ENCODE results near the gene DNAJC17.

Gene DNAJC17

DNA sequence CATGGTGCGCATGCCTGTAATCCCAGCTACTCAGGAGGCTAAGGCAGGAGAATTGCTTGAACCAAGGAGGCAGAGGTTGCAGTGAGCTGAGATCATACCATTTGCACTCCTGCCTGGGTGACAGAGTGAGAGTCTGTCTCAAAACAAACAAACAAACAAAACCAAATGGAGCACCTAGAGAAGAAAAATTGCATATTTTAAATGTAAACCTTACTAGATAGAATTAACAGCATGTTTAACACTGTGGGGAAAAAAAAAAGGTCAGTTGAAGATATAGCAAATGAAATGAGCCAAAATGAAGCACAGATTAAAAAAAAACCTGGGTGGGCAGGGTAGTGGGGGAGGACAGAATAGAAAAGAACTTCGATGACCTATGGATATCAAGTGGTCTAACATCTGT lies 13.9 kb upstream of the DNAJC17 start:
- no peak for DNase-seq (ENCODE audit: extremely low read depth, low read depth)
- TF ChIP-seq, protein P1, sequence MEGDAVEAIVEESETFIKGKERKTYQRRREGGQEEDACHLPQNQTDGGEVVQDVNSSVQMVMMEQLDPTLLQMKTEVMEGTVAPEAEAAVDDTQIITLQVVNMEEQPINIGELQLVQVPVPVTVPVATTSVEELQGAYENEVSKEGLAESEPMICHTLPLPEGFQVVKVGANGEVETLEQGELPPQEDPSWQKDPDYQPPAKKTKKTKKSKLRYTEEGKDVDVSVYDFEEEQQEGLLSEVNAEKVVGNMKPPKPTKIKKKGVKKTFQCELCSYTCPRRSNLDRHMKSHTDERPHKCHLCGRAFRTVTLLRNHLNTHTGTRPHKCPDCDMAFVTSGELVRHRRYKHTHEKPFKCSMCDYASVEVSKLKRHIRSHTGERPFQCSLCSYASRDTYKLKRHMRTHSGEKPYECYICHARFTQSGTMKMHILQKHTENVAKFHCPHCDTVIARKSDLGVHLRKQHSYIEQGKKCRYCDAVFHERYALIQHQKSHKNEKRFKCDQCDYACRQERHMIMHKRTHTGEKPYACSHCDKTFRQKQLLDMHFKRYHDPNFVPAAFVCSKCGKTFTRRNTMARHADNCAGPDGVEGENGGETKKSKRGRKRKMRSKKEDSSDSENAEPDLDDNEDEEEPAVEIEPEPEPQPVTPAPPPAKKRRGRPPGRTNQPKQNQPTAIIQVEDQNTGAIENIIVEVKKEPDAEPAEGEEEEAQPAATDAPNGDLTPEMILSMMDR (IDR thresholded peaks at IDR 0.05; ENCODE audit: low read depth, low read length): no peak

DNA sequence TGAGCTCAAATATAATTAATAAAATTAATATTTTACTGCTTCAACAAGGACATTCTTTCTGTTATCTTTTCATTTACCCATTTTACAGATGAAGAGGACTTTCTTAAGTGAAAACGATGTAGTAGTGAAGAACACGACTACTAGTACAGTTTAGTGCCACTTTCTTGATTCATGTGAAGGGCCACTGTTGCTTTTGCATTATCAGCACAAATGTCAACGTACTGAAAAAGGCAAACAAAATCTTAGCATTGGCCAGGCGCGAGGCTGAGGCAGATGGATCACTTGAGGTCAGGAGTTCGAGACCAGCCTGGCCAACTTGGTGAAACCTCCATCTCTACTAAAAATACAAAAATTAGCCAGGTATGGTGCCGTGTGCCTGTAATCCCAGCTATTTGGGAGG lies 11.8 kb upstream of the DNAJC17 start:
- TF ChIP-seq, protein P1 (IDR thresholded peaks at IDR 0.05; ENCODE audit: low read depth, low read length): no peak
- DNase-seq (ENCODE audit: extremely low read depth, low read depth): no peak

DNA sequence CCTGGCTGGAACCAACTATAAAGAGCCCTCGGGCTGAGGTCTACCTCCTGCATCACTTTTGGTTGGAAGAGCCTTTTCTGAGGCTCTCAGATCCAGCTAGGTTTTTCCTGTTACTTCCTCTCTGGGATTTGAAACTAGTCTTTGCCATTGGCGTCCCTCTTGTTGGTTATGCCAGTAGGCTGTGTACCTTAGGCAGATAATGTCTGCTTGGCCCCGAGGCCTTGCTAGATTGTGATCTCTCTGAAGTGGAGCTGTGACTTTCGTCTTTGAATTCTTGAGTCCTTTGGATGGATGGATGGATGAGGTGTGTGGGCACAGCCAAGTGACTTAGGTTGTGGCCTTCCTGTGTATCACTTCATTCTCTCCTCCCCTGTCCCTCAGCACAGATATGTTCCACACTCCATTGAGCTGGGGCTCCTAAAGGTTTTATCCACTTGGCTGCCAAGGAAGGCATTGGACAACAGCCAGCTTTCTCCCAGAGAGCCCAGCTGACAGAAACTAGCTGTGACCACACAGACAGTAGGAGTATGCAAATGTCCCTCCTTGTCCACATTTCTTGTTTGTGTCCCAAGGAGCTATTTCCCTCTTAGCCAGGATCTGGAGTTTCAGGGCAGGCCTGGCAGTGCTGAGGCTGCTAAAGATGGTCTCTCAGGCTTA lies 7.9 kb upstream of the DNAJC17 start:
- DNase-seq (ENCODE audit: extremely low read depth, low read depth): no peak
- TF ChIP-seq, protein P1 (IDR thresholded peaks at IDR 0.05; ENCODE audit: low read depth, low read length): no peak

DNA sequence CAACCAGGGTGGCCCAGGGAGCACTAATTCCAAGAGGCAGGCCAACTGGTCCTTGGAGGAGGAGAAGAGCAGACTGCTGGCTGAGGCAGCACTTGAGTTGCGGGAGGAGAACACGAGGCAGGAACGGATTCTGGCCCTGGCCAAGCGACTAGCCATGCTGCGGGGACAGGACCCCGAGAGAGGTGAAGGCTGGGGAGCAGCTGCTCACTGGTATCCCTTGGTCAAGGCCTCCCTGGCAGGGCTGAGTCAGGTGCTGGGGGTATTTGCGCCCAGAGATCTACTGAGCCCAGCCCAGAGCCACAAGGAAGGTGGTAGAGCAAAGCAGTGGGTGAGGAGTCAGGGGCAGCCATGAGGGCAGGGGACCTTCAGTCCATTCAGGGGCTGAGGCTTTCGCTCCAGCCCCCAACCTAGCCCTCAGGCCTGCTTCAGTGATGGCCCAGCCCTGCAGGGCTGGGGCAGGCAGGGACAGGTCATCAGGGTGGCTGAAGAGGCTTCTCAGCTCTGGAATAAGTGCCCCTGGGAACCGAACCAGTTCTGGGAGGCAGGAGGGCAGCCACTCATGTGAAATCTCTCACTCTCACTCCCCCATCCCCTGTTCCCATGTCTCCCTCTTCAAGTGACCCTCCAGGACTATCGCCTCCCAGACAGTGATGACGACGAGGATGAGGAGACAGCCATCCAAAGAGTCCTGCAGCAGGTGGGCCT lies 5.6 kb upstream of the DNAJC17 start:
- TF ChIP-seq, protein P1 (IDR thresholded peaks at IDR 0.05; ENCODE audit: low read depth, low read length): no peak
- no peak for DNase-seq (ENCODE audit: extremely low read depth, low read depth)

DNA sequence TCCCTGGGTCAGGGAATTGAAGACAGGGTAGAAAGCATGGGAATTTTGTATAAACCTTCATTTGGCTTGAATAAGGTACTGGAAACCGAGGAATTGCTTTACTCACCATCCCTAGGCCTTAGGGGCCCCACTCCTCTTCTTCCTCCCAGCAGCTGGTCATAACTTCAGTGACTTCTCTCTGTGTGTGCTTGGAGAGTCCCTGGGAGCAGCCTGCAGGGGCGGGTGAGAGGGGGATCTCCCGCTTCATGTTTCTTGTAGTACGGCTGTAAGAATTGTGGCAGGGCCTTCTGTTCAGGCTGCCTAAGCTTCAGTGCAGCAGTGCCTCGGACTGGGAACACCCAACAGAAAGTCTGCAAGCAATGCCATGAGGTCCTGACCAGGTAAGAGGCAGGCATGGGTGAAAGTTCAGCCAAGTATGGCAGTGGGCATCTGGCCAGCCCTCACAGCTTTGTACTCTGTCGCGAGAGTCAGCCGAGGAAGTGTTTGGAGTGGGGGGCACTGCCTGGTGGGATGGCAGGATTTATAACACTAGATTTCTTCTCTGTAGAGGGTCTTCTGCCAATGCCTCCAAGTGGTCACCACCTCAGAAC lies 1.7 kb upstream of the DNAJC17 start:
- no peak for DNase-seq (ENCODE audit: extremely low read depth, low read depth)
- TF ChIP-seq, protein P1 (IDR thresholded peaks at IDR 0.05; ENCODE audit: low read depth, low read length): no peak

DNA sequence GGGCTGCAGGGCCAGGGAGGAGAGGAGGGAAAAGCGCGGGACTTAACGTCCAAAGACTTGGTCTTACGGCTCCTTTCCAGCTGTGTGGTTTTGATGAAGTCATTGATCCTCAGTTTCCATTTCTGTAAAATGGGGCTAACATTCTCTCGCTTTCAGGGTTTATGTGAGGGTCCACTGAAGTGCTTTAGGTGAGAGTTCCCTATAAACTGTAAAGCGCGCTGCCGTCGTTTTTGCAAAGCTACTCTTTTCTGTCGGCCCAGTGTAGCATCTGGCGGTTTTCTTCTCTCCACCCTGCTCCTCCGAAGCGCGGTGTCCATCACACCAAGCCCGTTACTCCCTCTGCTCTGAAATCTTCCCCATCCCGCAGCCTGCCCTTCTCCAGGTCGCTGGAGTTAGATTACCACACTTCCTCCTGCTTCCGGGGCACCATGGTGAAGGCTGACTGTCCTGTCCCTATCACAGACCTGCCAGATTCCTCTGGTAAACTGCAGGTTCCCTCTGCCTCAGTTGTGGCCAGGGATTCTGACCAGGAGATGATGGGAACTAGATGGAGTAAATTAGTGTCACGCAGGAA lies 702 bp upstream of the DNAJC17 start:
- TF ChIP-seq, protein P1 (IDR thresholded peaks at IDR 0.05; ENCODE audit: low read depth, low read length): no peak
- DNase-seq (ENCODE audit: extremely low read depth, low read depth): no peak

DNA sequence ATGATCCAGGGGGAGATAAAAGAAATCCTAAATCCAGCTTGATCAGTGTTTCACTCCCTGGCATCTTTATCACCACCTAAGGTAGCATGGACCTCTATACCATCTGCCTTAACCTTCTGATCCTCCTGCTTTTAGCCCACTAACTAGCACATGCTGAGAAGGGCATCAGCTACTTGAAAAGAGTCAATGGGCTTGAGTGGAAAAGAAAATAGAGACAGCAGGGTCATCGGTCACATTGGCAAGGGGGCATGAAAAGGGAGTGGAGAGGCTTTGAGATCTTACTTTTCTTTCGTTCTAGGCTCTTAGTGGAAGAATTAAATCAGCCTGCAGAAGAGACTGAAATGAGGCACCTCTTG lies 623 bp downstream of the DNAJC17 start:
- TF ChIP-seq, protein P1 (IDR thresholded peaks at IDR 0.05; ENCODE audit: low read depth, low read length): no peak
- DNase-seq (ENCODE audit: extremely low read depth, low read depth): no peak
